H4 (cell line): ENCODE measurements around the gene FAM9C. TPM values are rescaled to one million over a fixed set of nuclear protein-coding genes. Genes with fewer than 3 reads are reported as not detected.
"Not testable (repeated sequence)": the region's sequence is repeated elsewhere in the genome, so short reads cannot be mapped to it uniquely, and the experiment has no call there.

Experiments
- DNase-seq: peaks from one replicate; pipeline ENCODE4 v3.0.0-alpha.2; 2015; ENCODE audit warnings: low spot score
- total RNA-seq: library from RNA; depleted of rRNA; stranded (reverse); fragments of >200 nt; shearing (Covaris generic); gene quantifications from 2 replicates; pipeline ENCODE4 v1.2.3, GENCODE V29; 2014

The FAM9C gene
- total RNA-seq, 1 experiment from 2014 or later, result not detected

DNA sequence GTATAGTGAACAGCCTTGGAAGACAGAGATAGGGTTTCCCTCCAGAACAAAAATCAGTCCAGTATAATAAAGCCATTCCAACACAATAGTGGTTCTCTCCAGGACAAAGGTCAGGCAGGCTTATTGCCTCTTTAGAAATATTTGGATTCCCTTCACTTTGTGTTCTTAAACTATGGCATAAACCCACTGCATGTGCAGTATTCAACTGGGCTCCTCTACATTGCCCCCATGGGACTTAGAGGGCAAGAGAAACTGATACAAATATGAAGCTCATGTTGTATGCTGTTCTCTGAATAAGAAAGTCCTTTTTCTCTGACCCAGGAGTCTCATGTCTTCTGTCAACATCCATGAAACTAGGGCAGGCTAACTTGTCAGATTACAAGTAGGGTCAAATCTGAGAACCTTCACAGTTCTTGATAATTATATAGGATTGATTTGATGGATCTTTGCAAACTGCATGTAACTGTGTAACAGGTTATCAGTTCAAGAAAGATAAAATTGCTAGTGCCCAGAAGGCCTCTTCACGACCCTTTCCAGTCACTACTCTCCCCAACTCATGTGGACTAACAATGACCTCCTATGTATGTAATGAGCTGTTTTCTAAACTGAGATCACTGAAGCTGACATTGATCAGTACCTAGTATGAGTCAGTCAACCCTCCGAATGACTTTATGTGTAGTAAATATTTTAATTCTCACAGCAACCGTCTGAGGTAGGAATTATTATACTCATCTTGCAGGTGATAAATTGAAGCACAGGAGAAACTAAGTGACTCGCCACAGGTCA lies 31.9 kb upstream of the FAM9C start:
- DNase-seq, result no peak

- DNase-seq, result no peak
Observed at GRCh38 chrX:13074297-13075262, 30.2 kb upstream of the FAM9C start.

- DNase-seq, result no peak
Observed at GRCh38 chrX:13069771-13070416, 25.5 kb upstream of the FAM9C start.

DNA sequence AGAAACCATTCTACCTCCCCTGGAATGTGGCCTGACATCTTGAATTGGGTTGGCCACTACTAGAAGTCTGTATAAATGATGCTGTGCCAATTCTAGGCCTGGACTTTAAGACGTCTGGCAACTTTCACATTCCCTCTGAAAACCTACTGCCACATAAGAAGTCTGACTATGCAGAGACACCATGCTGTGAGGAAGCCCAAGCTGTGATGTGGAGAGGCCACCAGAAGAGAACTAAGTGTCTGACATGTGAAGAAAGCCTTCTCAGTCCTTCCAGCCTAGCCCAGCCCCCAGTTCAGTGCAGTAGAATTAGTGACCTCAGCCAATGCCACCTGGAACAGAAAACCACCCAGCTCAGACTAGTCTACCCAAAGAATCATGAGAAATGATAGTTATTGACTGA lies 24.2 kb upstream of the FAM9C start:
- DNase-seq, result no peak

DNA sequence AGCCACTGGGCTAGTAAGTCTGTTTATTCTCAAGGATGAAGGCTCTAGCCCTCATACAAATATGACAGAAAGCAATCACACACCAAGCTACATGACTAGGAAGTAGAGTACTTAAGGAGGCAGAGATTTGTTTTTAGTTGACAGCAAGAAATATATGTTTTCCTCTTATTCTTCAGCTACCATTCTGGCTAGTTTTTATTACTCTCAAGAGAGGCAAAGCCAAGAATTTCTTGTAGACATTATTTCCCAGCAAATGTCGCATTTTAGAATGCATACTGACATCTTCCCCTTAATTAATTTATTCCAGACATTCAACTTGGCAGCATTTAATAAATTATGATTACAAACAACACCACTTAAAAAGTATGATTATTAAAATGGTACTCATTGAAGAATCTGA lies 23.4 kb upstream of the FAM9C start:
- no peak for DNase-seq

DNA sequence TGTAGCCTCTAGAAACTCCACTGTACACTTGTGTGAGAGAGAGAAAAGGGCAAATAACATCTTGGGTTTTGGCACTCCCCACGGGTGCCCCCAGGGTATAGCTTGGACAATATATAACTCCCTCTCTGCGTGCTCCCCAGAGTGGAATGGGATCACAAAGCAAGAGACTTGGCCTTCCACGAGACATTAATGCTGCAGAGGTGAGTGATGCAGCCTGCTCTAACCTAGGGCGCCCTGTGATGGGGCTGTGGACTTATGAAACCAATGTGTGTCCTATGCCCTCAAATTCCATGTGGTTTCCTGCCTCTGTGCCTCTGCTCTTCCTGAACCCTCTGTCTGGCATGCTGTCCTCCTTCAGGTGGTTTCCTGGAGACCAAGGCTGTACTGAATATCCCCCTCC lies 22.0 kb upstream of the FAM9C start:
- DNase-seq, result no peak

DNA sequence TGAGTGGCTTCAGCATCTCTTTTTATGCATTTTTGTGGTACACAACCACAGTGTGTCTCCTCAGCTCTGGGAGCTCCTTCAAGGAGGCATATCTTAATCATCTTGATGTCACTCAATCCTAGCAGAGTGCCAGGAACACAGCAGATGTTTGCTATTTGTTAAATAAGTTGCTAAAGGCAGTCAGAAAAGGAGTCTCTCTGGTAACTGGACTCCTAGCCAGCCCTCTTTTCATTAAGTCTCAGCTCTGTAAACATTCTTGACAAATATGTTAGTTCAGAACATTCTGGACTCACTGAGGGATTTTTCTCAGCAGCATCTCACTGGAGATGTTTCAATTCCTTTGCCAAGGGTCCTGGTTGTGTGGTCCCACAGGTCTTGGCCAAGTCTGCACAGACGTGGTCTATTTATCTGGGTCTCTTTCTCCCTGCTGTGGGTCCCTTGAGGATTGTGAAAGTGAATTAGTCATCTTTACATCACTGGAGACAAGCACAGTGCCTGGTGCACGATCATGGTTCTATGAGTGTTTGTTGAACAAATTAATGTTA lies 20.3 kb upstream of the FAM9C start:
- DNase-seq, result peak; percentile 29

DNA sequence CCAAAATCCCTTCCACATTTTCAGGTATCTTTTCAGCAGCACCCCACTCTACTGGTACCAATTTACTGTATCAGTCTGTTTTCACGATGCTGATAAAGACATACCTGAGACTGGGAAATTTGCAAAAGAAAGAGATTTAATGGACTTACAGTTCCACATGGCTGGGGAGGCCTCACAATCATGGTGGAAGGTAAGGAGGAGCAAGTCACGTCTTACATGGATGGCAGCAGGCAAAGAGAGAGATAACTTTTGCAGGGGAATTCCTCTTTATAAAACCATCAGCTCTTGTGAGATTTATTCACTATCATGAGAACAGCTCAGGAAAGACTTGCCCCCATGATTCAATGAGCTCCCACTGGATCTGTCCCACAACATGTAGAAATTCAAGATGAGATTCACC lies 18.7 kb upstream of the FAM9C start:
- not testable (repeated sequence) for DNase-seq

DNA sequence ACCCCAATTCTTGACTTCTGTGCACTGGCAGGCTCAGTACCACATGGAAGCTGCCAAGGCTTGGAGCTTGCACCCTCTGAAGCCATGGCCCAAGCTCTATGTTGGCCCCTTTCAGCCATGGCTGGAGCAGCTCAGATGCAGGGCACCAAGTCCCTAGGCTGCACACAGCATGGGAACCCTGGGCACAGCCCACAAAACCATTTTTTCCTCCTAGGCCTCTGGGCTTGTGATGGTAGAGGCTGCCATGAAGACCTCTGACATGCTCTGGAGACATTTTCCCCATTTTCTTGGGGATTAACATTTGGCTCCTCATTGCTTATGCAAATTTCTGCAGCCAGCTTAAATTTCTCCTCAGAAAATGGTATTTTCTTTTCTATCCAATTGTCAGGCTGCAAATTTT lies 17.9 kb upstream of the FAM9C start:
- not testable (repeated sequence) for DNase-seq

- DNase-seq, result not testable (repeated sequence)
Observed at GRCh38 chrX:13061215-13061708, 16.8 kb upstream of the FAM9C start.

DNA sequence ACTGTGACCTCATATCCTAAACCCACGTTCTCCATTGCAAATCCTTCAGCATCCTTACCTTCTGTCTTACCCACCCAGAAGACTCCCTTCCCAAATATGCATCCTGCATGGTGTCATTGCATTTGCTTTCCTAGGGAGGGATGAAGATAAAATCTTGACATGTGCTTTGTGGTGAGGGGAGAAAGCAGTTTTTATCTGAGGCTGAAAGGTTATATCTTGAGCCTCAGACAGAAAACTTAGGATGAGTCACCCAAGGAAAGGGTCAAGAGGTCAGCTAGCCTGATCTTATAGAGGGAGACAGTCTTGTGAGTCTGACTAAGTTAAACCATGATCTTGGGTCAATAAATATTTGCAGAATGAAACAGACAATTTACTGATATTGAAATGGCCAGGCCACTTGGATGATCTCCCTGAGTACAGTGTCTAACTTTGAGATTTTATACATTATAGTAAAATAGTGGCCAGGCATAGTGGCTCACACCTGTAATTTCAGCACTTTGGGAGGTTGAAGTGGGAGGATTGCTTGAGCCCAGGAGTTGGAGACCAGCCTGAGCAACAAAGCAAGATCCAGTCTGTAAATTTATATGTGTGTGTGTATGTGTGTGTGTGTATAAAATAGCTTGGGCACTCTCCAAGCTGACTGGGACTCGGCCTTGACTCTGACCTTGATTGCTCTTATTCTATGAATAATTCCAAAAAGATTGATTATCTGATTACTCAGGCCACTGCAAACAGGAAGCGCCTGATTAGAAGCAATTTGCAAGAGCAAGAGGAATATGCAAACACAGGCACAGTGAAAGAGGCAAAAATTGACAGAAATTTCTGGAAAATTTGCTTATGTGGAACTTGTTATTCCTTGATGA lies 15.4 kb upstream of the FAM9C start:
- DNase-seq, result peak; percentile 5

DNA sequence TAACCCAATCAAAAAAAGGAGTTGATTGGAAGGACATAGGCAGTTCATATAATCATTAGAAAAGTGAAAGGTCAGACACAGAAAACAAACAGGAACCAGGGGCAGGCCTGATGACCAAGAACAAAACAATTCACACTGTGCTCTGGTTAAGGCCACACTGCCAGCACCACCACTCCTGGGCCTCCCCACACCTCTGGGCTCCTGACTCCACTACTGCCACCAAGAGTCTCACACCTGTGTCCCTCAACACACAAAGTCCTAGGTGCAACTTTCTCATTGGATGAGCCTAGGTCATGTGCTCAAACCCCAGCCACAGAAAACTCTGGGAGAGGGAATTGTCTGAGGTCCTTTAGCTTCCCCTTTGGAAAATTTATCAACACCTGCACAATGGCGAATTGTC lies 11.1 kb upstream of the FAM9C start:
- no peak for DNase-seq

- DNase-seq, result no peak
Observed at GRCh38 chrX:13053171-13053570, 8.8 kb upstream of the FAM9C start.

- no peak for DNase-seq
Observed at GRCh38 chrX:13051529-13052172, 7.2 kb upstream of the FAM9C start.

- DNase-seq, result no peak
Observed at GRCh38 chrX:13051167-13051528, 6.7 kb upstream of the FAM9C start.

DNA sequence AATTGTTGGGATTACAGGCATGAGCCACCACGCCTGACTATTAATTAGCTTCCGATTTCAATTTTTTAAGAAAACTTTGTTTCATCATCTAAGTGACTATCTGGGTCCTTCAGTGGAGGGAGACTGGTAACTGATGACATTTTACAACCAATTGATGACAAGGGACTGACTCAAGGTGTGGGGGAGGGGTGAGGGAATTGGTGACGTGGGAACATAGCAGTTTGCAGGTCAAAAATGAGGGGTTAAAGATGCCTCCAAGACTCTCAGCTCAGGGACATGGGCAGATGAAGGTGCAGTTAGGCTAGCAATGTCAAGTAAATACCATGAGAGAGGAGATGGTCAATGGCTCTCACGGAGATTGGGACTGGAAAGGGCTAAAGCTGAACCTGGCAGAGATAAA lies 5.7 kb upstream of the FAM9C start:
- no peak for DNase-seq

DNA sequence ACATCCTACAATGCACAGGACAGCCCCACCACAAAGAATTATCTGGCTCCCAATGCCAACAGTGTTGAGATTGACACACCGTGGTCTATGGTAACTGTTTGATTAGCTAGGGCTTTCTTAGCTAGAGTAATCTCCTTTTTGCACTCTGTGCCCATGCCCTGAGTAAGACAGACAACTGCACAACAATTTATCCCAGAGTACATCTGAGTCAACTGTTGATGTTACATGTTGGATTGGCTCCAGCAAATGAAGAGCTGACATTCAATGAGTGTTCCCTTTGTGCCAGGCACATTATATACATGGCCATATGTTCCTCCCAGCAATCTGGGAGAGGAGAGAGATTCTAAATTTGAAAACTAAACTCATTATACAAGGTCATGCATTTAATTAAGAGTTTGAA lies 3.9 kb upstream of the FAM9C start:
- no peak for DNase-seq

DNA sequence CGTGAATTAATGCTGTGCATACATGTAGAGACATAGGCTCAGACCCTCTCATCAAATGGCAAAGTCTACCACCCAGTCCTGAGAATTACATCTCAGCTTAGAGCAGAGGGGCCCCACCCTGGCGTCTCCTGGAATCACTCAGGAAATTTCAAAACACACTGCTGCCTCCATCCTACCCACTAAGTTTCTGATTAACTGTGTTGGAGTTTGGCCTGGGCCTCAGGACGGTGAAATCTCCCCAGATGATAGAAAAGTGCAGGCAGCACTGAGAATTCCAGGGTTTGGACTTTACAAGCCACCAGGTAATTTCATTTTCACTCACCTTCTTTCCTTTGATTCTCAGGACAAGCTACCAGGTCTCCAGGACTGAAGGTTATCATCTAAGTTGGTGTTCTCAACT lies 3.3 kb upstream of the FAM9C start:
- no peak for DNase-seq

GRCh38 chrX:13046141-13046855 lies 1.9 kb upstream of the FAM9C start:
- no peak for DNase-seq

DNA sequence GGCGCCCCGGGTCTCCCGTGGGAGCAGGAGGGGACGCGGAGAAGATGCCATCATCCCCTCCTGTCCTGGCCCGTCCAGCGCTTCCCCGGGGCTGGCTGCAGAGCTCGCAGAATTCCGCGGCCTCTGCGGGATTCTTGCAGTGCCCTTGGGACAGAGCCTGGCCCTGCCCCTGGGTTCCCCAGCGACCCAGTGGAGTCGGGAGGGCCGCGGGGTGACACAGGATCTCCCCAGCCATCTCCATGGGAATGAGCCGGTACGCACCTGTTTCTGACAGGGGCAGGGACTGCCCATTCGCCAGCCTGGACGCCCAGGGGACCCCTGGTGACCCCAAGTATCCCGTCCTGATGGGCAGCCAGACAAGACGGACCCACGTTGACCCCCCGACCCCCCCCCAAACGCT lies 482 bp downstream of the FAM9C start:
- no peak for DNase-seq
